Measurements from ENCODE around the gene CUL9. TPM values are rescaled to one million over a fixed set of nuclear protein-coding genes. Genes with fewer than 3 reads are reported as not detected.

CUL9 gene
- total RNA-seq, 1 donor from 2014 or later, result 29.0 TPM

GRCh38 chr6:43176423-43176786 lies 5.6 kb upstream of the CUL9 start:
- no peak for DNase-seq (ENCODE audit: low read depth)
- Histone ChIP-seq H3K36me3 (ENCODE audit: control insufficient read depth, insufficient read depth, low read length) (peaks cover 27% of the 10 kb centered on the region), H3K27me3 (ENCODE audit: control insufficient read depth, insufficient read depth, low read length) (no peaks in the 10 kb centered on the region), H3K4me3 (ENCODE audit: low read depth, low read length) (no peak overlapping the region)
- no peak for FAIRE-seq
- no peak for TF ChIP-seq CTCF (IDR thresholded peaks at IDR 0.05; ENCODE audit: insufficient read depth, low read length, severe bottlenecking)

DNA sequence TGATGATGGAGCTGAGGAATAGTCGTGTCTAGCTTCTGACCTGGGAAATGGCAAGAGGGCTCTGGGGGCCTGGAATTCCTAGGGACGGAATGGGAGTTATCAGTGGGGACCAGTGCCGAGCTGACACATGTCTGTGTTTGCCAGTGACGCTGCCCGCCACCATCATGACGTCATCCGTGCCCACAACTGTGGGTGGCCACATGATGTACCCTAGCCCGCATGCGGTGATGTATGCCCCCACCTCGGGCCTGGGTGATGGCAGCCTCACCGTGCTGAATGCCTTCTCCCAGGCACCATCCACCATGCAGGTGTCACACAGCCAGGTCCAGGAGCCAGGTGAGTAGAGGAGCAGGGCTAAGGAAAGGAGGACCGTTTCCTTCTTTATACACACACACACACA lies 3.8 kb upstream of the CUL9 start:
- peaks cover 27% of the 10 kb centered on the region for H3K36me3 ChIP-seq (ENCODE audit: control insufficient read depth, insufficient read depth, low read length)
- no peak for DNase-seq (ENCODE audit: low read depth)
- TF ChIP-seq CTCF (IDR thresholded peaks at IDR 0.05; ENCODE audit: insufficient read depth, low read length, severe bottlenecking), result no peak
- H3K4me3 ChIP-seq (ENCODE audit: low read depth, low read length), result no peak overlapping the region
- FAIRE-seq, result no peak
- no peaks in the 10 kb centered on the region for H3K27me3 ChIP-seq (ENCODE audit: control insufficient read depth, insufficient read depth, low read length)

- Histone ChIP-seq H3K4me3 (ENCODE audit: low read depth, low read length) (no peak overlapping the region), H3K36me3 (ENCODE audit: control insufficient read depth, insufficient read depth, low read length) (peaks cover 27% of the 10 kb centered on the region), H3K27me3 (ENCODE audit: control insufficient read depth, insufficient read depth, low read length) (no peaks in the 10 kb centered on the region)
- DNase-seq (ENCODE audit: low read depth), result no peak
- no peak for FAIRE-seq
- no peak for TF ChIP-seq CTCF (IDR thresholded peaks at IDR 0.05; ENCODE audit: insufficient read depth, low read length, severe bottlenecking)
Measured at GRCh38 chr6:43178951-43179830, 2.8 kb upstream of the CUL9 start.

GRCh38 chr6:43180058-43180457 lies 1.9 kb upstream of the CUL9 start:
- H3K27me3 ChIP-seq (ENCODE audit: control insufficient read depth, insufficient read depth, low read length), result no peaks in the 10 kb centered on the region
- no peak for DNase-seq (ENCODE audit: low read depth)
- no peak for TF ChIP-seq CTCF (IDR thresholded peaks at IDR 0.05; ENCODE audit: insufficient read depth, low read length, severe bottlenecking)
- FAIRE-seq, result no peak
- H3K4me3 ChIP-seq (ENCODE audit: low read depth, low read length), result no peak overlapping the region
- peaks cover 29% of the 10 kb centered on the region for H3K36me3 ChIP-seq (ENCODE audit: control insufficient read depth, insufficient read depth, low read length)

- no peak for FAIRE-seq
Measured at GRCh38 chr6:43180985-43181384, 1.0 kb upstream of the CUL9 start.

More at GRCh38 chr6:43180985-43181384, 1.0 kb upstream of the CUL9 start:
- H3K36me3 ChIP-seq (ENCODE audit: control insufficient read depth, insufficient read depth, low read length), result peaks cover 23% of the 10 kb centered on the region
- H3K27me3 ChIP-seq (ENCODE audit: control insufficient read depth, insufficient read depth, low read length), result no peaks in the 10 kb centered on the region
- no peak overlapping the region for H3K4me3 ChIP-seq (ENCODE audit: low read depth, low read length)
- DNase-seq (ENCODE audit: low read depth), result no peak
- no peak for TF ChIP-seq CTCF (IDR thresholded peaks at IDR 0.05; ENCODE audit: insufficient read depth, low read length, severe bottlenecking)
